Measurements from ENCODE around the gene DGKB. TPM values are rescaled to one million over a fixed set of nuclear protein-coding genes. Genes with fewer than 3 reads are reported as not detected.

DGKB gene
- total and polyA plus RNA-seq, 8 donors: 0.16 to 1.3 (median 0.40) TPM

DNA sequence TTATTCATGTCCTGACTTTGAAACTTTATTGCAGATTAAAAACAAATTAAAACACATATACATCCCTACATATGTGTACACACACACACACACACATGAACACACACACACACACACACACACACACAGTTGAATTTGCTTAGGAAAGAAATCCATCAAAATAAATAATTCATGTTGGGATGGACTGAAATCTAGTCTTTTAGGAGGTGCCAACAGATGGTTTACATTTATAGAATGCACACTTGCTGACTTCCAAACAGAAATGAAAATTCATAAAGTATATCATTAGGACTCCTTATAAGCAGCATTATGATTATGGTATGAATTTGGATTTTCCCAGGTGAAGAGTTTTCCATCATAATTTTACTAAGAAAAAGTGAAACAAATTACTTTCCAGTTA lies 642.5 kb downstream of the DGKB start:
- no peaks in the 10 kb centered on the region for H3K4me1 ChIP-seq
- no peak overlapping the region for H3K4me3 ChIP-seq
- no peak for ATAC-seq
- no peak for DNase-seq
- H3K36me3 ChIP-seq: no peaks in the 10 kb centered on the region
- H3K27ac ChIP-seq: no peak overlapping the region
- FAIRE-seq: no peak
- H3K9me3 ChIP-seq: no peaks in the 10 kb centered on the region
- TF ChIP-seq, protein P1, sequence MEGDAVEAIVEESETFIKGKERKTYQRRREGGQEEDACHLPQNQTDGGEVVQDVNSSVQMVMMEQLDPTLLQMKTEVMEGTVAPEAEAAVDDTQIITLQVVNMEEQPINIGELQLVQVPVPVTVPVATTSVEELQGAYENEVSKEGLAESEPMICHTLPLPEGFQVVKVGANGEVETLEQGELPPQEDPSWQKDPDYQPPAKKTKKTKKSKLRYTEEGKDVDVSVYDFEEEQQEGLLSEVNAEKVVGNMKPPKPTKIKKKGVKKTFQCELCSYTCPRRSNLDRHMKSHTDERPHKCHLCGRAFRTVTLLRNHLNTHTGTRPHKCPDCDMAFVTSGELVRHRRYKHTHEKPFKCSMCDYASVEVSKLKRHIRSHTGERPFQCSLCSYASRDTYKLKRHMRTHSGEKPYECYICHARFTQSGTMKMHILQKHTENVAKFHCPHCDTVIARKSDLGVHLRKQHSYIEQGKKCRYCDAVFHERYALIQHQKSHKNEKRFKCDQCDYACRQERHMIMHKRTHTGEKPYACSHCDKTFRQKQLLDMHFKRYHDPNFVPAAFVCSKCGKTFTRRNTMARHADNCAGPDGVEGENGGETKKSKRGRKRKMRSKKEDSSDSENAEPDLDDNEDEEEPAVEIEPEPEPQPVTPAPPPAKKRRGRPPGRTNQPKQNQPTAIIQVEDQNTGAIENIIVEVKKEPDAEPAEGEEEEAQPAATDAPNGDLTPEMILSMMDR (IDR thresholded peaks at IDR 0.05): no peak
- no peaks in the 10 kb centered on the region for H3K27me3 ChIP-seq
- intact Hi-C loops (cut with DNase I): no loop called here

DNA sequence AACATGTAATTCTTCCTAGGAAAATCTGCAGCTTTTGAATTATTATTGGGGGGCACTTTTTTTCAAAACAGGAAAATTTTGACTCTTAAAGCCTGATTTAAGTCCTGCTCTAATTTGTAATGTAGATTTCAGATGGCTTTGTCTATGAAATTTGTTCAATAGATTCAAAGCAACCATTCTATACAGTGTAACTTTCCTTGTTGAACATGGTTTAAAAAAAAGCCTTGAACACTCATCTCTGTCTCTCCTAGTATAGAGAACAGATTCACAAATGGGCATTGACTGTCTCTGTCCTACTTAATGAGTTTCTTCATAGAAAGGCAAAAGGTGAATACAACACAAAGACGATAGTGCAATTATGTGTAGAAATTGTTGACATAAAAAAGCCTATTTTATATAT lies 643.7 kb downstream of the DGKB start:
- no peak for FAIRE-seq
- Histone ChIP-seq H3K27ac (no peak overlapping the region), H3K36me3 (no peaks in the 10 kb centered on the region), H3K9me3 (no peaks in the 10 kb centered on the region), H3K27me3 (no peaks in the 10 kb centered on the region), H3K4me1 (no peaks in the 10 kb centered on the region), H3K4me3 (no peak overlapping the region)
- no peak for DNase-seq
- no peak for ATAC-seq
- intact Hi-C loops (cut with DNase I): no loop called here
- 54 to 82% methylated on average over 1 of the region's 1 CpG for WGBS, 2 donors
- TF ChIP-seq, protein P1 (IDR thresholded peaks at IDR 0.05): no peak

DNA sequence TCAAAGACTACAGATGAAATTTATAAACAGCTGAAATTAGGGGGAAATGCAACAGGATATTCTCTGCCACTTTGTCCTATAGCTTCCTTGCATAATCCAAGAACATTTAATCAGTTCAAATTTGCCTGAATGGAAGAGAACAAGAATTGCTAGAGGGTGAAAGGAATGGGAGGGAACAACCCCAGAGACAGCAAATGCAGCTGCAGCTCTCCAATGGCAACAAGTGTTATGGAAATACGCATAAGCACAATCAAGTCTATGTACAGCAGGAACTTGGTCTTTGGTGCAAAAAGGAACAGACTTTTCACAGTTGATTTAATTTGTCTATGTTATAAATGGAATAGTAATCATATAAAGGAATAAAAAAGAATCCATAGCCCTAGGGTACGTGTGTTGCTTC lies 644.1 kb downstream of the DGKB start:
- DNase-seq (no peak), FAIRE-seq (no peak), ATAC-seq (no peak)
- Histone ChIP-seq H3K36me3 (no peaks in the 10 kb centered on the region), H3K9me3 (no peaks in the 10 kb centered on the region), H3K27me3 (no peaks in the 10 kb centered on the region), H3K4me3 (no peak overlapping the region), H3K4me1 (no peaks in the 10 kb centered on the region), H3K27ac (no peak overlapping the region)
- intact Hi-C loops (cut with DNase I): no loop called here
- WGBS, 2 donors: 75 to 89% methylated on average over 2 of the region's 2 CpGs
- TF ChIP-seq, protein P1 (IDR thresholded peaks at IDR 0.05): no peak

DNA sequence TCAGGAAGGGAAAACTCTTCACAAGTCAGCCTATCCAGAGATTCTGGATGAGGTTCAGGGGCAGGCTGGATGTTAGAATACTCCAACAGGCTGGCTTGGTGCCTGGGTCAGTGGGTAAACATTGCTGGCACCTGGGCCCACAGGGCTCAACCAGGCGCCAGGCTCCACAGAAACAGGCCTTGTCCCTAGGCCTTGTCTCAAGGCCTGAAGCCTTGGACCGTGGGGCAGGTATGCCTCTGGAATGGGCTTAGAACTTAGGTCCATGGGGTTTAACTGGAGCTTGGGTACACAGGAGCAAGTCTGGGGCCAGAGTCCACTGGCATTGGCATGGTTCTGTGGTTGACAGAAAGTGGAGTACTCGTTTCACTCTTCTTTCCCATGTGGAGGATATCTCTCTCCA lies 650.1 kb downstream of the DGKB start:
- WGBS, 2 donors: 77 to 81% methylated on average over 3 of the region's 3 CpGs
- FAIRE-seq (no peak), ATAC-seq (no peak), DNase-seq (no peak)
- Histone ChIP-seq H3K9me3 (no peaks in the 10 kb centered on the region), H3K4me1 (no peaks in the 10 kb centered on the region), H3K36me3 (no peaks in the 10 kb centered on the region), H3K27ac (no peak overlapping the region), H3K27me3 (no peaks in the 10 kb centered on the region), H3K4me3 (no peak overlapping the region)
- intact Hi-C loops (cut with DNase I): no loop called here
- TF ChIP-seq, protein P1 (IDR thresholded peaks at IDR 0.05): no peak

DNA sequence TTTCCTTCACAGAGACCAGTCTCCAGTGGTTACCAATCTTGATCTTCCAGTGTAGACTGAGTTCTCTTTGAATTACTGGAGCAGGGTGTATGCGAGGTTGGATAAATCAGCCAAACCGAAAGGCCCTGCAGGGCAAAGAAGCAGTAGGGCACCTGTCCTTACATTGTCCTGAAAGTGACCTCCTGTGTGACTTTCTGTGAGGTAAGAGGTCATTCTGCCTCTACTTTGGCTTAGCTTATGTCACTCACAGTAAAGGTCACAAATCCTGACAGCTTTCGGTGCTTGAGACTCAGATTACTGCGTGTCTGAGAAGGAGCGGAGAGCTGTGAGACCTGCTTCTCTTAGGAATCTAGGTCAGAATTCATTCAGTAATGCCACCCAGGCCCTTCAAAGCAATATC lies 660.4 kb downstream of the DGKB start:
- Histone ChIP-seq H3K27ac (no peak overlapping the region), H3K36me3 (no peaks in the 10 kb centered on the region), H3K9me3 (no peaks in the 10 kb centered on the region), H3K4me3 (no peak overlapping the region), H3K27me3 (no peaks in the 10 kb centered on the region), H3K4me1 (no peaks in the 10 kb centered on the region)
- ATAC-seq (no peak), FAIRE-seq (no peak), DNase-seq (no peak)
- TF ChIP-seq, protein P1 (IDR thresholded peaks at IDR 0.05): no peak
- intact Hi-C loops (cut with DNase I): no loop called here
- 87 to 91% methylated on average over 5 of the region's 5 CpGs for WGBS, 2 donors
